ENCODE results near the gene TIMM13.

GRCh38 chr19:2385053-2385721 lies 42.2 kb downstream of the TIMM13 start:
- TF ChIP-seq CTCF (optimal IDR thresholded peaks at IDR 0.05 in 1 of 3, IDR thresholded peaks at IDR 0.05 in 1 of 3, conservative IDR thresholded peaks at IDR 0.05 in 1 of 3; ENCODE audit: extremely low read depth in 1 of 3, insufficient read depth in 2 of 3, low read length in 3 of 3) (peak in 2 of 3 experiments; percentile 3 to 24), EZH2 (IDR thresholded peaks at IDR 0.05; ENCODE audit: low read length) (no peak)
